SK-N-SH treated with all-trans-retinoic acid at 6 μM for 48 hours (cell line): ENCODE results near the gene AKAP13.

Source experiments
- ARNTL ChIP-seq: fragments of 450-650 bp; formaldehyde crosslinking; IDR thresholded peaks from 2 replicates; pipeline ENCODE4 v1.5.0; 2020; ENCODE audit warnings: low read depth, mild to moderate bottlenecking, moderate library complexity, borderline replicate concordance
- PATZ1 ChIP-seq: fragments of 250-450 bp; sonication (Bioruptor Pico); IDR thresholded peaks from 2 replicates; pipeline ENCODE4 v1.8.0; 2020; ENCODE audit warnings: mild to moderate bottlenecking, moderate library complexity, borderline replicate concordance
- PPARA ChIP-seq: fragments of 250-450 bp; sonication (Bioruptor Pico); IDR thresholded peaks from 2 replicates; pipeline ENCODE4 v1.5.0; 2020; ENCODE audit warnings: mild to moderate bottlenecking, borderline replicate concordance
- ZFP30 ChIP-seq: fragments of 450-650 bp; formaldehyde crosslinking; IDR thresholded peaks from 2 replicates; pipeline ENCODE4 v1.5.0; 2022; ENCODE audit warnings: mild to moderate bottlenecking, moderate library complexity
- ZNF8 ChIP-seq: fragments of 450-650 bp; formaldehyde crosslinking; IDR thresholded peaks from 2 replicates; pipeline ENCODE4 v1.5.0; 2020; ENCODE audit warnings: mild to moderate bottlenecking, moderate library complexity

GRCh38 chr15:85604194-85604593, 223.8 kb downstream of the AKAP13 start:
- TF ChIP-seq PPARA (CRISPR knock-in tag) (no peak), ZNF8 (no peak), ZFP30 (CRISPR knock-in tag) (no peak), PATZ1 (CRISPR knock-in tag) (no peak), ARNTL (CRISPR knock-in tag) (no peak)
